C4-2B (cell line): ENCODE results near the gene PRRC2A.

ENCODE experiments used
- CTCF ChIP-seq: fragments of 450-650 bp; conservative IDR thresholded peaks from 2 replicates; pipeline ENCODE4 v1.5.1; 2017; ENCODE audit warnings: mild to moderate bottlenecking
- ZFX ChIP-seq: fragments of 450-650 bp; IDR thresholded peaks from 2 replicates; pipeline ENCODE4 v1.6.1; 2017

GRCh38 chr6:31610968-31611367 lies 9.5 kb upstream of the PRRC2A start:
- TF ChIP-seq CTCF (no peak), ZFX (no peak)
